ENCODE measurements around the gene ADGRL4. TPM values are rescaled to one million over a fixed set of nuclear protein-coding genes. Genes with fewer than 3 reads are reported as not detected.
"Not testable (repeated sequence)": the region's sequence is repeated elsewhere in the genome, so short reads cannot be mapped to it uniquely, and the experiment has no call there.

ADGRL4 gene
- total RNA-seq, 1 donor from 2014 or later = 198 TPM

- no peak overlapping the region for H3K27ac Mint-ChIP-seq (ENCODE audit: unreplicated experiment)
- H3K9me3 Mint-ChIP-seq (ENCODE audit: unreplicated experiment) = no peaks in the 10 kb centered on the region
- H3K36me3 Mint-ChIP-seq (ENCODE audit: low read depth, unreplicated experiment) = peaks cover 15% of the 10 kb centered on the region
- no peak for TF ChIP-seq CTCF (IDR thresholded peaks at IDR 0.05; ENCODE audit: unreplicated experiment)
- DNase-seq (ENCODE audit: low spot score) = no peak
- H3K4me1 Mint-ChIP-seq (ENCODE audit: unreplicated experiment) = no peaks in the 10 kb centered on the region
- no peak overlapping the region for H3K4me3 Mint-ChIP-seq (ENCODE audit: unreplicated experiment)
- no peaks in the 10 kb centered on the region for H3K27me3 Mint-ChIP-seq (ENCODE audit: unreplicated experiment)
These were observed 119.1 kb downstream of the ADGRL4 start for GRCh38 chr1:78887458-78887857.

DNA sequence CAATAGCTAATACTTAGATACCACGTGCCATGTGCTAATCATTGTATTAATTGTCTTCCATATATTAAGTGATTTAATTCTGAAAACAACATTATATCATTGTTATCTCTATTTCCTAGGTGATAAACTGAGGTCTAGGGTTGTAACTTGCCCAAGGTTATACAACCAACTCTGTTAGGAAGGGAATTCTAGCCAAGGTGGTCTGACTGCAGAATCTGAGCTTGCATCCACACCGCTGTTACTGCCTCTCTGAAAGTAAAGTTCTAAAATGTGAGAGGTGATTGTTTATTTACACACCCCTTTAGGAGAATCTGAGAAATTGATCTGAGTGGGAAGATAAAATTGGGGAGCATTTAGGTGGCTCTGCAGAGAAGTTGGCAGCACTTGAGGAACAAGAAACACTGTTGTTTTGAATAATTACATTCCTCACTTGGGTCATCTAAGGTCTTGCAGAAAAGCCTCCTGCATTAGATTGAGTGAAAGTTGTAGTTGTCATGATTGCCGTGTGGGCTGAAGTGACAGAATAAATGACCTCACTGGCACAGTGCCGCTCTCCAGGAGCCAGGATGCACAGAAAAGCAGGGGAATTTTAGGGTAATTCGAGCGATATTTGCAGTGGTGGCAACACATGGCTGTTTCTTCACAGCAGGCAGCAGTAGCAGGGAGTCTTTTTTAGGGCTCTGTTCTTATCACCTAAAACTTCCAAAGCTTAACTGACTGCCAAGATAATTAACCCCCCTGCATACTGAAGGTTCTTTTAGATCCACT, 121.7 kb downstream of the ADGRL4 start:
- TF ChIP-seq CTCF (IDR thresholded peaks at IDR 0.05; ENCODE audit: unreplicated experiment) = no peak
- Mint-ChIP-seq H3K36me3 (ENCODE audit: low read depth, unreplicated experiment) (peaks cover 10% of the 10 kb centered on the region), H3K27ac (ENCODE audit: unreplicated experiment) (no peak overlapping the region), H3K4me1 (ENCODE audit: unreplicated experiment) (no peaks in the 10 kb centered on the region), H3K4me3 (ENCODE audit: unreplicated experiment) (no peak overlapping the region), H3K27me3 (ENCODE audit: unreplicated experiment) (no peaks in the 10 kb centered on the region), H3K9me3 (ENCODE audit: unreplicated experiment) (no peaks in the 10 kb centered on the region)
- no peak for DNase-seq (ENCODE audit: low spot score)

- no peak overlapping the region for H3K4me3 Mint-ChIP-seq (ENCODE audit: unreplicated experiment)
- peaks cover 3% of the 10 kb centered on the region for H3K36me3 Mint-ChIP-seq (ENCODE audit: low read depth, unreplicated experiment)
- no peaks in the 10 kb centered on the region for H3K9me3 Mint-ChIP-seq (ENCODE audit: unreplicated experiment)
- no peaks in the 10 kb centered on the region for H3K27me3 Mint-ChIP-seq (ENCODE audit: unreplicated experiment)
- TF ChIP-seq CTCF (IDR thresholded peaks at IDR 0.05; ENCODE audit: unreplicated experiment) = no peak
- H3K27ac Mint-ChIP-seq (ENCODE audit: unreplicated experiment) = no peak overlapping the region
- H3K4me1 Mint-ChIP-seq (ENCODE audit: unreplicated experiment) = no peaks in the 10 kb centered on the region
- DNase-seq (ENCODE audit: low spot score) = no peak
These were observed 126.3 kb downstream of the ADGRL4 start for GRCh38 chr1:78880223-78880622.

DNA sequence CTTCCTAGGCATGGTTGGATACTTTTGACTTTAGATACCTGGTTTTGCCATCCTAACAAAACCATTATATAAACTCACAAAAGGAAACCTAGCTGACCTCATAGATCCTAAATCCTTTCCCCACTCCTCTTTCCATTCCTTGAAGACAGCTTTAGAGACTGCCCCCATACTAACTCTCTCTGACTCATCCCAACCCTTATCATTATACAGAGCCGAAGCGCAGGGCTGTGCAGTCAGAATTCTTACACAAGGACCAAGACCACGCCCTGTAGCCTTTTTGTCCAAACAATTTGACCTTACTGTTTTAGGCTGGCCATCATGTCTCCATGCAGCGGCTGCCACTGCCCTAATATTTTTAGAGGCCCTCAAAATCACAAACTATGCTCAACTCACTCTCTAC, 130.5 kb downstream of the ADGRL4 start:
- H3K27me3 Mint-ChIP-seq (ENCODE audit: unreplicated experiment); DNase-seq (ENCODE audit: low spot score); H3K4me1 Mint-ChIP-seq (ENCODE audit: unreplicated experiment); H3K9me3 Mint-ChIP-seq (ENCODE audit: unreplicated experiment); H3K4me3 Mint-ChIP-seq (ENCODE audit: unreplicated experiment); H3K36me3 Mint-ChIP-seq (ENCODE audit: low read depth, unreplicated experiment); H3K27ac Mint-ChIP-seq (ENCODE audit: unreplicated experiment): not testable (repeated sequence)

GRCh38 chr1:78872801-78873200, 133.7 kb downstream of the ADGRL4 start:
- DNase-seq (ENCODE audit: low spot score) = not testable (repeated sequence)

GRCh38 chr1:78871249-78871648, 135.3 kb downstream of the ADGRL4 start:
- no peak overlapping the region for H3K4me3 Mint-ChIP-seq (ENCODE audit: unreplicated experiment)
- H3K27me3 Mint-ChIP-seq (ENCODE audit: unreplicated experiment) = peaks cover 3% of the 10 kb centered on the region
- no peaks in the 10 kb centered on the region for H3K4me1 Mint-ChIP-seq (ENCODE audit: unreplicated experiment)
- no peak for TF ChIP-seq CTCF (IDR thresholded peaks at IDR 0.05; ENCODE audit: unreplicated experiment)
- no peak for DNase-seq (ENCODE audit: low spot score)
- no peak overlapping the region for H3K27ac Mint-ChIP-seq (ENCODE audit: unreplicated experiment)
- no peaks in the 10 kb centered on the region for H3K9me3 Mint-ChIP-seq (ENCODE audit: unreplicated experiment)
- no peaks in the 10 kb centered on the region for H3K36me3 Mint-ChIP-seq (ENCODE audit: low read depth, unreplicated experiment)

More at GRCh38 chr1:78872801-78873200, 133.7 kb downstream of the ADGRL4 start:
- H3K27ac Mint-ChIP-seq (ENCODE audit: unreplicated experiment); H3K27me3 Mint-ChIP-seq (ENCODE audit: unreplicated experiment); H3K9me3 Mint-ChIP-seq (ENCODE audit: unreplicated experiment); H3K36me3 Mint-ChIP-seq (ENCODE audit: low read depth, unreplicated experiment); H3K4me1 Mint-ChIP-seq (ENCODE audit: unreplicated experiment); H3K4me3 Mint-ChIP-seq (ENCODE audit: unreplicated experiment): not testable (repeated sequence)

All from endothelial cell (in vitro differentiated cells).